ENCODE results near the gene RHOF.

RHOF gene

DNA sequence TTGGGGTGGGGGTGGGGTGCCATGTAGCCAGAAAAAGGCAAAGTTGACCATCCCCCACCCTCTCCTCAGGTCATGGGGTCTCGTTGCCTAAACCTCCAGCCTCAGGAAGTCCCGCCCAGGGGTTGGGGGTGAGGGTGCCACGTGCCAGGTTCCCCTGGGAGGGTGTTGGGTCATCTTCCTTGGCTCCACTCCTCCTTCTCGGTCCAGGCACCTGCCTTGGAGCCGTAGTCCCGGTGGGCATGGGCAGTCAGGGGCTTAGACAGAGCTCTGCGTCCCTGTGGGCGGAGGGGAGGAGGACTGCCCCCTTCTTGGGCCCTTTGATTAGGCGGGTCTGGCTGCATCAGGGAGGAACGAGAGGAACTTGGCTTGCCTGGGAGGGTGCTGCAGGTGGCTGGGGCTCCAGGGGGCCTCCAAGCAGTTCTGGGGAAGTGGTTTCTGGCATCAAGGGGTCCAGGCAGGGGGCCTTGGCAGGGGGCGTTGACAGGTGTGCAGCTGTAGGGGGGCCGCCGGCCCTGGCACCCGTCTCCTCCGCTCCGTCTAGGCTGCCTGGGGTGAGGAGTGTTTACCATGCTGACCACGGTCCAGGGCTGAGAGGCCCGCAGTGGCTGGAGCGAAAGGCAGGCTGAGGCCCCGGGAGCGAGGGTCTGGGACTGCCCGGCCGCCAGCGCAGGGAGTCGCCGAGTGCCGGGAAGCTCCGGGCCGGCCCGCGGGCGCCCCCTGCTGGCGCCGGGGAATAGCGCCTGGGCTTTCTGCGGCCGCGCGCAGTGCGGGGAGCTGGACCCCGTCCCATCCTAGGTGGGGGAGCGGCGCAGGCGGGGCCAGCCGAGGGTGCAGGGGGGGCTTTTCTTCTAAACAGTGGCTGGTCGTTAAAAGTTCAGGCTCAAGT is 18.2 kb upstream of the RHOF start:
- peak overlapping the region; percentile 52 to 59 for H3K9ac ChIP-seq (ENCODE audit: low read depth in 1 of 2, low read length in 2 of 2)
- no peaks in the 10 kb centered on the region for H3K9me3 ChIP-seq (ENCODE audit: control insufficient read depth in 2 of 2, low read length in 2 of 2)
- H3K4me3 ChIP-seq (ENCODE audit: low read length in 2 of 2) = peak overlapping the region; percentile 71 to 90
- H3K36me3 ChIP-seq (ENCODE audit: control insufficient read depth in 2 of 2, insufficient read depth in 2 of 2, low read length in 2 of 2) = peaks cover 49 to 55% of the 10 kb centered on the region in 2 donors
- no peaks in the 10 kb centered on the region for H3K27me3 ChIP-seq (ENCODE audit: control insufficient read depth in 2 of 2, insufficient read depth in 2 of 2, low read length in 2 of 2)
- H3K4me1 ChIP-seq (ENCODE audit: control insufficient read depth in 2 of 2, insufficient read depth in 2 of 2, low read length in 2 of 2) = peaks cover 31 to 32% of the 10 kb centered on the region in 2 donors
- H3K27ac ChIP-seq (ENCODE audit: low read depth in 2 of 2, low read length in 2 of 2) = peak overlapping the region in 1 of 2 donors; percentile 48

DNA sequence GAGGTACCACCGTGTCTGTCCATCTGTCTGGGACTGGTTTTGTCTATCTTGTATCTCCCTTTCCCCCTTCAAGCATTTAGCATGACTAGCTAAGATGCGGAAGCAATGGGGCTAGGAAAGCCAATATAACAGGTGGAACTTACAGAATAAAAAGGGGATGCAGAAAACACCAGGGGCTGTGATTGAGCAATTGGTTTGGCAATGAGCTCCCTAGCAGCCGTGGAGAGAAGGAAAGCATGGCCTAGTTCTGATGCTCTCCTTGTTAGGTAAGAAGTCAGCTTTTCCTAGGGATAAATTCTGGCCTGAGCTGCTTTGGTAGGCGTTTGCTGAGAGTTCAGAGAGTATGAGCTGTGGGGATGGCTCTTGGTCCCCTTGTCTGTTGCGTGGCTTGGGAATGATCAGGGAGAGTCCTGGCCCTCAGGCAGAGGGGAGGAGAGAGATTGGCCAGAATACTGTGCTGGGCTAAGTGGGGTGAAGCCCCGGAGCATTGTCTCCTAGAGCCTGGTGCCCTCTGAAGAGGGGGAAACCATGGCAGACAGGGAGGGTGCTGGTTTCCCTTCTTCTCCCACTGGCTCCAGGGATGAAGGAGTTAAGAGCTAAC is 17.4 kb upstream of the RHOF start:
- H3K36me3 ChIP-seq (ENCODE audit: control insufficient read depth in 2 of 2, insufficient read depth in 2 of 2, low read length in 2 of 2) = peaks cover 42 to 50% of the 10 kb centered on the region in 2 donors
- H3K9me3 ChIP-seq (ENCODE audit: control insufficient read depth in 2 of 2, low read length in 2 of 2) = no peaks in the 10 kb centered on the region
- peak overlapping the region in 1 of 2 donors; percentile 15 for H3K9ac ChIP-seq (ENCODE audit: low read depth in 1 of 2, low read length in 2 of 2)
- H3K4me1 ChIP-seq (ENCODE audit: control insufficient read depth in 2 of 2, insufficient read depth in 2 of 2, low read length in 2 of 2) = peaks cover 38 to 40% of the 10 kb centered on the region in 2 donors
- no peak overlapping the region for H3K27ac ChIP-seq (ENCODE audit: low read depth in 2 of 2, low read length in 2 of 2)
- H3K27me3 ChIP-seq (ENCODE audit: control insufficient read depth in 2 of 2, insufficient read depth in 2 of 2, low read length in 2 of 2) = no peaks in the 10 kb centered on the region
- H3K4me3 ChIP-seq (ENCODE audit: low read length in 2 of 2) = peak overlapping the region; percentile 71 to 90

- peaks cover 40 to 44% of the 10 kb centered on the region in 2 donors for H3K4me1 ChIP-seq (ENCODE audit: control insufficient read depth in 2 of 2, insufficient read depth in 2 of 2, low read length in 2 of 2)
- H3K27me3 ChIP-seq (ENCODE audit: control insufficient read depth in 2 of 2, insufficient read depth in 2 of 2, low read length in 2 of 2) = no peaks in the 10 kb centered on the region
Measured at GRCh38 chr12:121810234-121810817, 16.8 kb upstream of the RHOF start.

GRCh38 chr12:121809712-121810116 is 16.2 kb upstream of the RHOF start:
- Histone ChIP-seq H3K4me1 (ENCODE audit: control insufficient read depth in 2 of 2, insufficient read depth in 2 of 2, low read length in 2 of 2) (peaks cover 40 to 46% of the 10 kb centered on the region in 2 donors), H3K4me3 (ENCODE audit: low read length in 2 of 2) (no peak overlapping the region), H3K9ac (ENCODE audit: low read depth in 1 of 2, low read length in 2 of 2) (no peak overlapping the region), H3K36me3 (ENCODE audit: control insufficient read depth in 2 of 2, insufficient read depth in 2 of 2, low read length in 2 of 2) (peaks cover 30 to 43% of the 10 kb centered on the region in 2 donors), H3K27ac (ENCODE audit: low read depth in 2 of 2, low read length in 2 of 2) (no peak overlapping the region), H3K9me3 (ENCODE audit: control insufficient read depth in 2 of 2, low read length in 2 of 2) (no peaks in the 10 kb centered on the region), H3K27me3 (ENCODE audit: control insufficient read depth in 2 of 2, insufficient read depth in 2 of 2, low read length in 2 of 2) (no peaks in the 10 kb centered on the region)

More at GRCh38 chr12:121810234-121810817, 16.8 kb upstream of the RHOF start:
- H3K4me3 ChIP-seq (ENCODE audit: low read length in 2 of 2) = peak overlapping the region in 1 of 2 donors; percentile 90
- no peak overlapping the region for H3K9ac ChIP-seq (ENCODE audit: low read depth in 1 of 2, low read length in 2 of 2)
- H3K27ac ChIP-seq (ENCODE audit: low read depth in 2 of 2, low read length in 2 of 2) = no peak overlapping the region
- H3K36me3 ChIP-seq (ENCODE audit: control insufficient read depth in 2 of 2, insufficient read depth in 2 of 2, low read length in 2 of 2) = peaks cover 36 to 47% of the 10 kb centered on the region in 2 donors
- H3K9me3 ChIP-seq (ENCODE audit: control insufficient read depth in 2 of 2, low read length in 2 of 2) = no peaks in the 10 kb centered on the region

- Histone ChIP-seq H3K27me3 (ENCODE audit: control insufficient read depth in 2 of 2, insufficient read depth in 2 of 2, low read length in 2 of 2) (no peaks in the 10 kb centered on the region), H3K9ac (ENCODE audit: low read depth in 1 of 2, low read length in 2 of 2) (no peak overlapping the region), H3K27ac (ENCODE audit: low read depth in 2 of 2, low read length in 2 of 2) (no peak overlapping the region), H3K9me3 (ENCODE audit: control insufficient read depth in 2 of 2, low read length in 2 of 2) (no peaks in the 10 kb centered on the region), H3K4me1 (ENCODE audit: control insufficient read depth in 2 of 2, insufficient read depth in 2 of 2, low read length in 2 of 2) (peaks cover 40 to 44% of the 10 kb centered on the region in 2 donors), H3K36me3 (ENCODE audit: control insufficient read depth in 2 of 2, insufficient read depth in 2 of 2, low read length in 2 of 2) (peaks cover 22 to 36% of the 10 kb centered on the region in 2 donors), H3K4me3 (ENCODE audit: low read length in 2 of 2) (no peak overlapping the region)
Measured at GRCh38 chr12:121808623-121809022, 15.1 kb upstream of the RHOF start.

DNA sequence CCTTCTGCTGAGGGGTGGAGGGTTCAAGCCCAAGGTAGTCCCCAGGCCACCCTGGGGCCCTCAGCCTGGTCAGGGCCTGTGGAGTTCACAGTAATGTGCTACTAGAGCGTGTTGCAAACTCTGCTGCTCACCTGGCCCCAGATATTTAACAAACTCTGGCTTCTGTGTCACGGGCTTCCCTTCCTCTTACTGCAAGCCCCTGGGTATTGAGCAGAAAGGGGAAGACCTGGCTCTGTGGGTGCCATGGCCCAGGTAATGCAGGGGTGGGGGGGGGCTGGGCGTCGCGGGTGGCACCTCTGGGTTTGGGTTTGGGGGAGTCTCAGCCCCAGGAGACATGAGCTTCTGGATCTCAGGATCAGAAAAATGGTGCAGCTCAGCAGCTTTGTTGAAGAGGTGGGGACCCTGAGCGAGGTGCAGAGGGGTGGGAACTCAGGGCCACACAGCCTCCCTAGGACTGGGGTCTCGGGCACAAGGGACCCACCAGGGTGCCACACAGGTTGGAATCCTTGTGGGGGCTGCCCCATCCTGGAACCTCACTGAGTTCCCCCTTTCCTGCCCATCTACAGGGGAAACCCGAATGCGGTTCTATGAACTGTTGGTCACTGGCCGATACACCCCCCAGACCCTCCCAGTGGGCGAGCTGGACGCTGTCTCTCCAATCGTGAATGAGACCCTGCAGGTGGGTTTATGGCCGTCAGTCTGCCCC is 14.3 kb upstream of the RHOF start:
- Histone ChIP-seq H3K4me1 (ENCODE audit: control insufficient read depth in 2 of 2, insufficient read depth in 2 of 2, low read length in 2 of 2) (peaks cover 36 to 38% of the 10 kb centered on the region in 2 donors), H3K9ac (ENCODE audit: low read depth in 1 of 2, low read length in 2 of 2) (no peak overlapping the region), H3K4me3 (ENCODE audit: low read length in 2 of 2) (no peak overlapping the region), H3K27ac (ENCODE audit: low read depth in 2 of 2, low read length in 2 of 2) (no peak overlapping the region), H3K9me3 (ENCODE audit: control insufficient read depth in 2 of 2, low read length in 2 of 2) (no peaks in the 10 kb centered on the region), H3K36me3 (ENCODE audit: control insufficient read depth in 2 of 2, insufficient read depth in 2 of 2, low read length in 2 of 2) (peaks cover 20 to 35% of the 10 kb centered on the region in 2 donors), H3K27me3 (ENCODE audit: control insufficient read depth in 2 of 2, insufficient read depth in 2 of 2, low read length in 2 of 2) (no peaks in the 10 kb centered on the region)

- Histone ChIP-seq H3K36me3 (ENCODE audit: control insufficient read depth in 2 of 2, insufficient read depth in 2 of 2, low read length in 2 of 2) (peaks cover 20 to 35% of the 10 kb centered on the region in 2 donors), H3K27ac (ENCODE audit: low read depth in 2 of 2, low read length in 2 of 2) (peak overlapping the region in 1 of 2 donors; percentile 52), H3K9ac (ENCODE audit: low read depth in 1 of 2, low read length in 2 of 2) (peak overlapping the region; percentile 41 to 96), H3K4me3 (ENCODE audit: low read length in 2 of 2) (peak overlapping the region; percentile 80 to 87), H3K9me3 (ENCODE audit: control insufficient read depth in 2 of 2, low read length in 2 of 2) (no peaks in the 10 kb centered on the region), H3K27me3 (ENCODE audit: control insufficient read depth in 2 of 2, insufficient read depth in 2 of 2, low read length in 2 of 2) (no peaks in the 10 kb centered on the region), H3K4me1 (ENCODE audit: control insufficient read depth in 2 of 2, insufficient read depth in 2 of 2, low read length in 2 of 2) (peaks cover 29 to 31% of the 10 kb centered on the region in 2 donors)
Measured at GRCh38 chr12:121806546-121807423, 13.3 kb upstream of the RHOF start.

DNA sequence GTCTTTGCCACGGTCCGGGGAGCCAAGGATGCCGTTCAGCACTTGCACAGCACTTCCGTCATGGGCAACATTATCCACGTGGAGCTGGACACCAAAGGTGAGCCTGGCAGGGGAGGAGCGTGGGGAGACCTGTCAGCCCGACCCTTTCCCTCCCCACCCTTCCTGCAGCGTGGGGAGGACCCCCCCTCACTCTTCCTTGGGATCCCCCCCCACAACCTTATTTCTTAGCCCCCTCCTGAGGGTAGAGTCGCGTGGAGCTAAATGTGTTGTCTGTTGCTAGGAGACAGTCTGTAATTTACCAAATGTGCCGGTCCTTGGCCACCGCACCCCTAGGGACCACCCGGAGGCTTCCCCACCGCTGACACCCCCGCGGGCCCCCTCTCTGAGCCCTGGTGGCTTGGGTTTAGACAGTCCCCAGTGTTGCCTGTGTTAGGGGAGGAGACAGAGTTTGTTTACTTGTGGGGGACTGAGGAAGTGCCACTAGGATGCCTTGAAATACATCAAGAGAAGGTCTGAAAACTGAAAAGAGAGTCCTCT is 12.6 kb upstream of the RHOF start:
- Histone ChIP-seq H3K4me1 (ENCODE audit: control insufficient read depth in 2 of 2, insufficient read depth in 2 of 2, low read length in 2 of 2) (peaks cover 27% of the 10 kb centered on the region in 2 donors), H3K9ac (ENCODE audit: low read depth in 1 of 2, low read length in 2 of 2) (peak overlapping the region; percentile 47 to 96), H3K27ac (ENCODE audit: low read depth in 2 of 2, low read length in 2 of 2) (peak overlapping the region in 1 of 2 donors; percentile 52)

More for the DNA sequence above, 12.6 kb upstream of the RHOF start:
- Histone ChIP-seq H3K9me3 (ENCODE audit: control insufficient read depth in 2 of 2, low read length in 2 of 2) (no peaks in the 10 kb centered on the region), H3K36me3 (ENCODE audit: control insufficient read depth in 2 of 2, insufficient read depth in 2 of 2, low read length in 2 of 2) (peaks cover 19 to 35% of the 10 kb centered on the region in 2 donors), H3K27me3 (ENCODE audit: control insufficient read depth in 2 of 2, insufficient read depth in 2 of 2, low read length in 2 of 2) (no peaks in the 10 kb centered on the region), H3K4me3 (ENCODE audit: low read length in 2 of 2) (peak overlapping the region; percentile 80 to 87)

All from mucosa of rectum (tissue), 2 donors.